ENCODE measurements around the gene GLOD4.
"Not testable (repeated sequence)": the region's sequence is repeated elsewhere in the genome, so short reads cannot be mapped to it uniquely, and the experiment has no call there.

The GLOD4 gene

DNA sequence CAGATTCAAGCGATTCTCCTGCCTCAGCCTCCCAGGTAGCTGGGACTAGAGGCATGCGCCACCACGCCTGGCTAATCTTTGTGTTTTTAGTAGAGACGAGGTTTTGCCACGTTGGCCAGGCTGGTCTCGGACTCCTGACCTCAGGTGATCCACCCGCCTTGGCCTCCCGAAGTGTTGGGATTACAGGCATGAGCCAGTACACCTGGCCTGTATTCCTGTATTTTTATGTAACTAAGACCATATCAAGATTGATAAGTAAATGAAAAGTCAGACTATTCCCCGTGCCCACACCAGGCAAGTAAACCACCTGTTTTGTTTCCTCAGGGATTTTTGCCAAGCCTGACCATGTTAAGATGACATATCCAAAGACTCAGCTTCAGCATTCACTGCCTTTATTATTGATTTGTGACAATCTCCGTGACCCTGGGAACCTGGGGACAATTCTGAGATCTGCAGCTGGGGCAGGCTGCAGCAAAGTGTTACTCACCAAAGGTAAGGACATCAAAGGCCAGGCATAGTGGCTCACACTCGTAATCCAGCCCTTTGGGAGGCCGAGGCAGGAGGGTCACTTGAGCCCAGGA lies 5.7 kb upstream of the GLOD4 start:
- no peak for TF ChIP-seq Cebpa-rat (IDR thresholded peaks at IDR 0.05)

DNA sequence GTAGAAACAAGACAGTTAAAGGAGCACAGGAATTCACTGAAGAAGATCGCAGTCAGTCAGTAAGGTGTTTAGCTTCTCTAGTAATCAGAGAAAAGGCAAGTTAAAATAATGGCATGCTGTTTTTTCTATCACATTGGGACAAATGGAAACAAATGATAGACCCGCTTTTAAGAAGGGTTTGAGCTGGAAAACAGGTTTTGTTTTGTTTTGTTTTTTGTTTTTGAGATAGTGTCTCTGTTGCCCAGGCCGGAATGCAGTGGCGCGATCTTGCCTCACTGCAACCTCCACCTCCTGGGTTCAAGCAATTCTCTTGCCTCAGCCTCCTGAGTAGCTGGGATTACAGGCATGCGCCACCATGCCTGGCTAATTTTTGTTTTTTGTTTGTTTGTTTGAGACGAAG lies 3.8 kb upstream of the GLOD4 start:
- H3K4me2 ChIP-seq; H3K27me3 ChIP-seq; H3K4me3 ChIP-seq; H3K9me3 ChIP-seq (replicated peaks in 1 of 11); H3K27ac ChIP-seq: not testable (repeated sequence)
- H3K9ac ChIP-seq = 0 out of 22 replicates have a peak overlapping the region, but pooled peaks of 1 of the 11 experiments have one; percentile 6
- peaks cover 26 to 31% (median 28%) of the 10 kb centered on the region in 10 experiments for H3K4me1 ChIP-seq
- peaks cover 41 to 79% (median 62%) of the 10 kb centered on the region in 11 experiments for H3K36me3 ChIP-seq
- H4K20me1 ChIP-seq = peaks cover 0 to 69% (median 27%) of the 10 kb centered on the region in 11 experiments; a peak in 15 of 22 replicates

More for the DNA sequence above, 5.7 kb upstream of the GLOD4 start:
- Histone ChIP-seq H3K36me3 (peaks cover 58 to 97% (median 80%) of the 10 kb centered on the region in 11 experiments), H3K4me2 (no peak overlapping the region), H4K20me1 (peaks cover 0 to 86% (median 34%) of the 10 kb centered on the region in 11 experiments; a peak in 16 of 22 replicates), H3K9me3 (replicated peaks in 1 of 11) (no peaks in the 10 kb centered on the region), H3K27ac (no peak overlapping the region), H3K27me3 (no peaks in the 10 kb centered on the region), H3K4me1 (peaks cover 21 to 34% (median 25%) of the 10 kb centered on the region in 10 experiments), H3K9ac (no peak overlapping the region), H3K4me3 (no peak overlapping the region)

DNA sequence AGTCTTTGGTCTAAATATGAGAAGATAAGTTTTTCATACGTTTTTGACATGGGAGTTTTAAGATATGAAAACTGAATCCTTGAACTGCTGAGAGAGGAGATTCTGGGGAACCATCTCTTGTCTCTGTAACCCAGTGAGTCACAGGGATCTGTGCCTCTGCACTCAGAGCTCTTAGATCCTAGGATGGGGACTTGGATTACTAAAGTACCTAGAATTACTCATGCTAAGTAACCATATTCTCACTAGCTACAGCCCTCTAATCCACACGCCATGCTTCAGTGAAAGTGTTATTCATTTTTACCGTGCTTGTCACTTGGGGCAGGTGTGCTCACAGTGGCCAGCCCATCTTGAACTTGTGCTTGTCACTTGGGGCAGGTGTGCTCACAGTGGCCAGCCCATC lies 2.1 kb upstream of the GLOD4 start:
- Histone ChIP-seq H3K9ac (peak overlapping the region in 8 of 11 experiments; percentile 29 to 93 (median 88); a peak in 9 of 22 replicates), H3K4me2 (peak overlapping the region; percentile 85 to 98 (median 96); a peak in 21 of 22 replicates), H3K36me3 (peaks cover 32 to 68% (median 49%) of the 10 kb centered on the region in 11 experiments), H3K27ac (no peak overlapping the region), H3K9me3 (replicated peaks in 1 of 11) (no peaks in the 10 kb centered on the region), H4K20me1 (peaks cover 0 to 71% (median 27%) of the 10 kb centered on the region in 11 experiments; a peak in 16 of 22 replicates), H3K4me1 (peaks cover 29 to 38% (median 33%) of the 10 kb centered on the region in 10 experiments), H3K4me3 (peak overlapping the region in 1 of 10 experiments; percentile 97; a peak in 1 of 20 replicates), H3K27me3 (no peaks in the 10 kb centered on the region)
- TF ChIP-seq Cebpa-rat (IDR thresholded peaks at IDR 0.05) = no peak

DNA sequence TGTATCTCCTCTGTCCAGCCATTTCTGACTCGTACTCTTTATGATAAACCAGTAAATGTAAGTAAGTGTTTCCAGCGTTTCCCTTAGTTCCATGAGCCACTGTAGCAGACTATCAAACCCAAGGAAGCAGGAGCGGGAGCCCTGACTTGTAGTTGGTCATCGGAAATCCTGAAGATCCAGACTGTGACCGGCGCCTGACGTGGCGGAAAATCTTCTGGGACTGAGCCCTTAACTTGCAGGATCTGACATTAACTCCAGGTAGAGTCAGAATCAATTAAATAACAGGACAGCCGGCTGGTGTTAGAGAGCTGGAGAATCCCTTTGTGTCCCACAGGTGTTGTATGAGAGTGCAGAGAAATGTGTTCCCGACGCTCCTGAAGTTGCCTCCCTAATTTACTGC lies 4.0 kb downstream of the GLOD4 start:
- Histone ChIP-seq H3K27me3 (peaks cover 0 to 7% (median 0%) of the 10 kb centered on the region in 11 experiments; a peak in 1 of 22 replicates), H3K4me1 (peaks cover 41 to 56% (median 48%) of the 10 kb centered on the region in 10 experiments), H3K9me3 (replicated peaks in 1 of 11) (no peaks in the 10 kb centered on the region), H3K4me2 (no peak overlapping the region), H3K27ac (no peak overlapping the region), H3K36me3 (peaks cover 50 to 73% (median 59%) of the 10 kb centered on the region in 11 experiments), H3K9ac (no peak overlapping the region), H4K20me1 (peaks cover 23 to 77% (median 53%) of the 10 kb centered on the region in 11 experiments; a peak in 21 of 22 replicates), H3K4me3 (no peak overlapping the region)
- TF ChIP-seq Cebpa-rat (IDR thresholded peaks at IDR 0.05) = no peak

DNA sequence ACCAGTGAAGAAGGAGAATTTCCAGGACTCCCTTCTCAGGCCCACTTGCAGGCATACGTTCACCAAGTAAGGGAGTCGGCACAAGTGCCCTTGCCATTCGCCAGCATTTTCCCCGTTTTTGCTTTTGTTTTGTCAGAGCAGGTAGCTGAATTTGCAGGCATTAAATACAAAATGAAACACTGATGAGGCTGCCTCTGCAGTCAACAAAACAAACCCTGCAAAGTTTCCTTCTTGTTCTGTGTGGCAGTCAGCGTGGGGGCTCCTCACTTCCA lies 7.8 kb downstream of the GLOD4 start:
- H3K36me3 ChIP-seq = peaks cover 81 to 99% (median 93%) of the 10 kb centered on the region in 11 experiments
- H3K4me3 ChIP-seq = no peak overlapping the region
- TF ChIP-seq Cebpa-rat (IDR thresholded peaks at IDR 0.05) = no peak
- H4K20me1 ChIP-seq = peaks cover 31 to 91% (median 80%) of the 10 kb centered on the region in 11 experiments; a peak in 21 of 22 replicates
- peak overlapping the region; percentile 48 to 79 (median 67) for H3K4me2 ChIP-seq
- H3K9me3 ChIP-seq (replicated peaks in 1 of 11) = no peaks in the 10 kb centered on the region
- peak overlapping the region in 3 of 11 experiments; percentile 8 to 39 (median 22); a peak in 1 of 22 replicates for H3K9ac ChIP-seq
- peaks cover 32 to 48% (median 44%) of the 10 kb centered on the region in 10 experiments for H3K4me1 ChIP-seq
- H3K27me3 ChIP-seq = peaks cover 0 to 7% (median 0%) of the 10 kb centered on the region in 11 experiments; a peak in 1 of 22 replicates
- no peak overlapping the region for H3K27ac ChIP-seq

DNA sequence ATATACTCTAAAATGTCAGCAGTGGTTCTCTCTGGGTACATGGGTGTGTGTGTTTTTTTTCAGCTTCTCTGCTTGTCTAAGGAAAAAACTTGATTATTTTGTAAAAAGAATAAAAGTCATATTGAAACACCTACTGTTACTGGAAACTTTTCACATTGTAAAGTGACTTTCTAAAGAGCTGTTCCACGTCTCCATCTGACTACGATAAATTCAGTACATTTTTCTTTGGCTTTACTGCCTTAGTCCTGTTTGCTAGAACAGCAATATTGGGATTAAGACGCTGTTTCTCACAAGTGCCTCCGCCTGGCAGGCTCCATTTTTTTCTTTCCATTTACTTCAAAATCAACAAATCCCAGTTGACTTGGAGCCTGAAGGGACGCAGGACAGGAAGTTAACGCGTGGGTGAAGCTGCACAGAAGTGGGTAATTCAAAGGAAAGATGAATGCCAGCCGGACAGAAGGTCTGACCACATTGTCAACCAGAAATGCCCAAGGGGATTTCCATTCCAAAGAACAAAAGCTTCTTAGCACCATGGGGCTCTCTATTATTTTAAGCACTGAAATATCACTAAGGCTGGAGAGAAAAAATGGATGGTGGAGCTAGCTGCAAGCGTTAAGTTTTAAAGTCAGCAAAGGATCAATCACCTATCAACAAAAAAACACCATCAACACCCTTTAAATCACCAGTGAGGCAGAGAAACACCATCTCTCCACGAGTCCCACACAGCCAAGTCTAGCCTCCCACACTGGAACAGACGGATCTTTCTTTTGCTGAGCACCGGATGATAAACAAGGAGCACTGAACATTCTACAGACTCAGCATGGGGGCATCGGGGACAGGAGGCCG lies 8.4 kb downstream of the GLOD4 start:
- H3K27ac ChIP-seq = no peak overlapping the region
- TF ChIP-seq Cebpa-rat (IDR thresholded peaks at IDR 0.05) = no peak
- peaks cover 31 to 90% (median 81%) of the 10 kb centered on the region in 11 experiments; a peak in 21 of 22 replicates for H4K20me1 ChIP-seq
- peaks cover 0 to 7% (median 0%) of the 10 kb centered on the region in 11 experiments; a peak in 1 of 22 replicates for H3K27me3 ChIP-seq
- H3K9ac ChIP-seq = peak overlapping the region in 5 of 11 experiments; percentile 3 to 41 (median 22); a peak in 3 of 22 replicates
- H3K9me3 ChIP-seq (replicated peaks in 1 of 11) = no peaks in the 10 kb centered on the region
- H3K4me1 ChIP-seq = peaks cover 32 to 48% (median 44%) of the 10 kb centered on the region in 10 experiments
- peaks cover 83 to 99% (median 95%) of the 10 kb centered on the region in 11 experiments for H3K36me3 ChIP-seq
- peak overlapping the region; percentile 48 to 79 (median 67) for H3K4me2 ChIP-seq
- H3K4me3 ChIP-seq = no peak overlapping the region

DNA sequence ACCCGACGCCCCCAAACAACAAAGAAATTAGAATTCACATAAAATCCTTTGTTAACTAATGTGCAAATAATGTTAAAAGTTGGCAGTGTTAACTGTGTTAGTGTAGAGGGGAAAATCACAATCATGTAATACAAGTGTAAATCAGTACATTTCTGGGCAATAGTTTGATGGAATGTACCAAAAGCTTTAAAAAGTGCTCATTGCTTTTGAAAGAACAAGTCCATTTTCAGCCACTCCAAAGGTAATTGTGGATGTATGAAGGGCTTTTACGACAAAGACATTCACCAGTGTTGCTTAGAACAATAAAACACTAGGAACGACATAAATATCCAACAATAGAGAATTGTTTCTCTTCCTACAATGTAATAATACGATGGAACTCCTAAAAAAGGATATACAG lies 9.1 kb downstream of the GLOD4 start:
- H3K4me2 ChIP-seq = peak overlapping the region; percentile 48 to 79 (median 67); a peak in 19 of 22 replicates
- H4K20me1 ChIP-seq = peaks cover 26 to 83% (median 76%) of the 10 kb centered on the region in 11 experiments; a peak in 21 of 22 replicates
- no peak for TF ChIP-seq Cebpa-rat (IDR thresholded peaks at IDR 0.05)
- H3K4me3 ChIP-seq = no peak overlapping the region
- H3K27ac ChIP-seq = no peak overlapping the region
- no peak overlapping the region for H3K9ac ChIP-seq
- H3K27me3 ChIP-seq = peaks cover 0 to 7% (median 0%) of the 10 kb centered on the region in 11 experiments; a peak in 1 of 22 replicates
- peaks cover 32 to 48% (median 44%) of the 10 kb centered on the region in 10 experiments for H3K4me1 ChIP-seq
- peaks cover 83 to 99% (median 93%) of the 10 kb centered on the region in 11 experiments for H3K36me3 ChIP-seq
- H3K9me3 ChIP-seq (replicated peaks in 1 of 11) = no peaks in the 10 kb centered on the region

DNA sequence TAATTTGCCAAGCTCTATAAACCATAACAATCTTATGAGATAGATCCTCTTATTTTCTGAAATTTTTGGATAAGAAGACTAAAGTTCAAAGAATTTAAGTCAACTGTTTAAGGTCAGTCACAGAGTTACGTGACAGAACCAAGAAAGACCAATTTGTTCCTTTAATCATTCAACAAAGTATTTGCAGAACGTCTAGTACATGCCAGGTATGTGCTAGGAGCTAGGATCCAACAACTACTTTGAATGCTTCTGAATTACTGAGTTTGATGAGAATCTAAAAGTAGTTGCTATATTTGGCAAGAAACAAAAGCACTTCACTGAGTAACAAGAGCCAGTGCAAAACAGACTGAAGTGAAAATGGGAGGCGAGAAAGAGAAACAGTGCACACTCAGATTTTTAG lies 15.0 kb downstream of the GLOD4 start:
- peaks cover 85 to 100% (median 96%) of the 10 kb centered on the region in 11 experiments for H3K36me3 ChIP-seq

DNA sequence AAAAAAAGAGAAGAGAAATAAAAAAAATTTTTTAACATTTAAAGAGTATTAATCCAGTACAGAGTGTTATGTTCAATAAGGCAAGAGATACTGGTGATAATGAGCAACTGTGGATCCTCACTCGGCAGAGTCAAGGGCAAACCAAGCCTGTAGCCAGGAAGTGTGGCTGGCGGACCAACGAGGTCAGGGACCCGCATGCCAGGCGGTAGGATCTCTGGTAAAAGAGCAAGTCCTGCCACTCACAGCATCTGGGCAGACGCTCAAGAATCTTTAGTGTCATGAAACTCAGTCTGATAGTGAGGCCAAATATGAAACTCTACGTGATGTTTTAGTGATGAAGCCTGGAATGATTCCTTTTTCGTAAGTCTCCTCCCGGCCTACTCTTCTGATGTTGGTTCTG lies 21.7 kb downstream of the GLOD4 start:
- H4K20me1 ChIP-seq = no peaks in the 10 kb centered on the region; a peak in 1 of 22 replicates
- no peak overlapping the region for H3K4me3 ChIP-seq
- no peak overlapping the region for H3K4me2 ChIP-seq
- TF ChIP-seq Cebpa-rat (IDR thresholded peaks at IDR 0.05) = no peak
- H3K9ac ChIP-seq = no peak overlapping the region
- H3K27ac ChIP-seq = no peak overlapping the region
- no peaks in the 10 kb centered on the region for H3K27me3 ChIP-seq
- no peaks in the 10 kb centered on the region for H3K4me1 ChIP-seq
- H3K36me3 ChIP-seq = peaks cover 84 to 96% (median 92%) of the 10 kb centered on the region in 11 experiments
- H3K9me3 ChIP-seq (replicated peaks in 1 of 11) = no peaks in the 10 kb centered on the region

More for the DNA sequence above, 15.0 kb downstream of the GLOD4 start:
- H3K4me2 ChIP-seq = no peak overlapping the region
- no peaks in the 10 kb centered on the region for H3K27me3 ChIP-seq
- peaks cover 0 to 2% (median 0%) of the 10 kb centered on the region in 10 experiments; a peak in 3 of 20 replicates for H3K4me1 ChIP-seq
- no peak overlapping the region for H3K9ac ChIP-seq
- TF ChIP-seq Cebpa-rat (IDR thresholded peaks at IDR 0.05) = no peak
- H4K20me1 ChIP-seq = peaks cover 3 to 32% (median 23%) of the 10 kb centered on the region in 11 experiments; a peak in 16 of 22 replicates
- no peaks in the 10 kb centered on the region for H3K9me3 ChIP-seq (replicated peaks in 1 of 11)
- H3K27ac ChIP-seq = no peak overlapping the region
- no peak overlapping the region for H3K4me3 ChIP-seq

Measured in BLaER1 treated with 17β-estradiol and CSF1 and Interleukin-3, amounts not matched to agents 10 nM and 100 nM (cell line).